ENCODE data around the gene FAM174C. TPM values are rescaled to one million over a fixed set of nuclear protein-coding genes. Genes with fewer than 3 reads are reported as not detected.

The FAM174C gene
- polyA plus RNA-seq, 1 of the 3 experiments (the other 2 are of a cell fraction), result 78.0 TPM

- no peak overlapping the region for H3K4me3 ChIP-seq (ENCODE audit: low read depth in 2 of 2, low read length in 1 of 2)
- H3F3A ChIP-seq (replicated peaks; ENCODE audit: insufficient read depth), result no peaks in the 10 kb centered on the region
- no peak for DNase-seq
- H3K4me2 ChIP-seq, result no peak overlapping the region
- 81% methylated on average over 15 of the region's 34 CpGs for WGBS (ENCODE audit: low lambda C conversion rate)
- H3K27ac ChIP-seq (ENCODE audit: low read depth in 2 of 2, low read length in 1 of 2), result no peak overlapping the region
- H3K9me3 ChIP-seq, result no peaks in the 10 kb centered on the region
- H3K79me2 ChIP-seq (ENCODE audit: insufficient read depth), result no peaks in the 10 kb centered on the region
- no peaks in the 10 kb centered on the region for H3K36me3 ChIP-seq (replicated peaks in 1 of 2; ENCODE audit: control insufficient read depth in 1 of 2, insufficient read depth in 2 of 2, low read length in 1 of 2)
- no peaks in the 10 kb centered on the region for H4K20me1 ChIP-seq (ENCODE audit: insufficient read depth)
- no peak for TF ChIP-seq MXI1 (IDR thresholded peaks at IDR 0.05; ENCODE audit: low read depth, low read length)
- H2AFZ ChIP-seq (ENCODE audit: low read depth), result no peak overlapping the region
- no peaks in the 10 kb centered on the region for H3K9me2 ChIP-seq
- CTCF ChIA-PET, result no interaction called here
- no peaks in the 10 kb centered on the region for H3K27me3 ChIP-seq (ENCODE audit: insufficient read depth)
- POLR2A ChIA-PET, result no interaction called here
- H3K4me1 ChIP-seq (ENCODE audit: control insufficient read depth in 1 of 2, insufficient read depth in 2 of 2, low read depth in 1 of 2, low read length in 1 of 2), result no peaks in the 10 kb centered on the region
- H3K9ac ChIP-seq, result no peak overlapping the region
Observed at GRCh38 chr19:1299801-1300200, 24.5 kb downstream of the FAM174C start.

GRCh38 chr19:1300744-1301490 lies 25.6 kb downstream of the FAM174C start:
- WGBS (ENCODE audit: low lambda C conversion rate), result 90% methylated on average over 35 of the region's 35 CpGs
- Histone ChIP-seq H3K27ac (ENCODE audit: low read depth in 2 of 2, low read length in 1 of 2) (no peak overlapping the region), H3K4me1 (ENCODE audit: control insufficient read depth in 1 of 2, insufficient read depth in 2 of 2, low read depth in 1 of 2, low read length in 1 of 2) (no peaks in the 10 kb centered on the region), H3K9me2 (no peaks in the 10 kb centered on the region), H3K79me2 (ENCODE audit: insufficient read depth) (no peaks in the 10 kb centered on the region), H3K4me2 (no peak overlapping the region), H2AFZ (ENCODE audit: low read depth) (no peak overlapping the region), H3K27me3 (ENCODE audit: insufficient read depth) (no peaks in the 10 kb centered on the region), H3F3A (replicated peaks; ENCODE audit: insufficient read depth) (no peaks in the 10 kb centered on the region), H4K20me1 (ENCODE audit: insufficient read depth) (no peaks in the 10 kb centered on the region), H3K36me3 (replicated peaks in 1 of 2; ENCODE audit: control insufficient read depth in 1 of 2, insufficient read depth in 2 of 2, low read length in 1 of 2) (no peaks in the 10 kb centered on the region), H3K4me3 (ENCODE audit: low read depth in 2 of 2, low read length in 1 of 2) (no peak overlapping the region), H3K9me3 (no peaks in the 10 kb centered on the region), H3K9ac (no peak overlapping the region)
- ChIA-PET POLR2A (no interaction called here), CTCF (interaction anchor here (3.9 kb wide), 1 partner anchor 14 kb away, joined by 27 read pairs; no protein-coding TSS in a partner anchor)
- no peak for DNase-seq
- no peak for TF ChIP-seq SMC3 (IDR thresholded peaks at IDR 0.05; ENCODE audit: low read depth, low read length)
- no peak for TF ChIP-seq POLR2AphosphoS5 (IDR thresholded peaks at IDR 0.05; ENCODE audit: low read depth, low read length)
- no peak for TF ChIP-seq USF2 (IDR thresholded peaks at IDR 0.05; ENCODE audit: borderline replicate concordance, low read depth, low read length)
- no peak for TF ChIP-seq PBX3 (IDR thresholded peaks at IDR 0.05)
- no peak for TF ChIP-seq REST (IDR thresholded peaks at IDR 0.05; ENCODE audit: low read depth, low read length)
- TF ChIP-seq EP300 (IDR thresholded peaks at IDR 0.05; ENCODE audit: borderline replicate concordance in 1 of 2, low read depth in 1 of 2, low read length in 1 of 2), result no peak
- no peak for TF ChIP-seq NRF1 (IDR thresholded peaks at IDR 0.05; ENCODE audit: low read depth, low read length)
- no peak for TF ChIP-seq ELF1 (IDR thresholded peaks at IDR 0.05)
- TF ChIP-seq TEAD4 (IDR thresholded peaks at IDR 0.05; ENCODE audit: borderline replicate concordance, insufficient read depth), result no peak
- TF ChIP-seq MAX (IDR thresholded peaks at IDR 0.05; ENCODE audit: low read depth), result no peak
- TF ChIP-seq YY1 (IDR thresholded peaks at IDR 0.05; ENCODE audit: low read depth), result no peak
- TF ChIP-seq EZH2phosphoT487 (IDR thresholded peaks at IDR 0.05; ENCODE audit: borderline replicate concordance, low read depth), result no peak
- TF ChIP-seq FOXM1 (IDR thresholded peaks at IDR 0.05; ENCODE audit: low read depth), result no peak
- TF ChIP-seq CHD2 (IDR thresholded peaks at IDR 0.05; ENCODE audit: low read length, partially characterized antibody), result no peak
- no peak for TF ChIP-seq IRF3 (IDR thresholded peaks at IDR 0.05; ENCODE audit: low read depth, low read length)
- TF ChIP-seq RFX5 (IDR thresholded peaks at IDR 0.05; ENCODE audit: low read length), result no peak

Data from SK-N-SH (cell line).